Esophagus muscularis mucosa (tissue), 4 donors: ENCODE results near the gene NXPE3. TPM values are rescaled to one million over a fixed set of nuclear protein-coding genes. Genes with fewer than 3 reads are reported as not detected.

Source experiments
- DNase-seq: peaks from one replicate; pipeline ENCODE4 v3.0.0-alpha.2; 2017; ENCODE audit errors: extremely low spot score
- H3K27ac ChIP-seq, 4 donors: fragments of 200-600 bp; sonication (generic); replicated peaks in 1 of 4; 1 replicate in 3 of 4; 2 replicates in 1 of 4; pipeline ENCODE4 v1.5.1; 2016 to 2019; ENCODE audit warnings: mild to moderate bottlenecking in 1 of 4
- H3K27me3 ChIP-seq, 4 donors: fragments of 200-600 bp; sonication (generic); one replicate each; pipeline versions ENCODE4 v1.5.1 to v1.6.0; 2016 to 2019
- H3K36me3 ChIP-seq, 4 donors: fragments of 200-600 bp; sonication (generic); one replicate each; pipeline ENCODE4 v1.5.1; 2016 to 2019
- H3K4me1 ChIP-seq, 4 donors: fragments of 200-600 bp; sonication (generic); one replicate each; pipeline ENCODE4 v1.5.1; 2016 to 2019
- H3K4me3 ChIP-seq, 4 donors: fragments of 200-600 bp; sonication (generic); 1 replicate in 2 of 4; 2 replicates in 2 of 4; pipeline ENCODE4 v1.5.1; 2016 to 2019; ENCODE audit warnings: mild to moderate bottlenecking in 4 of 4, moderate library complexity in 1 of 4
- H3K9me3 ChIP-seq, 4 donors: fragments of 200-600 bp; sonication (generic); 1 replicate in 3 of 4; 2 replicates in 1 of 4; pipeline ENCODE4 v1.5.1; 2016 to 2019
- CTCF ChIP-seq, 3 experiments: fragments of 200-600 bp in 2 of 3; fragments of 450-650 bp in 1 of 3; sonication (generic) in 2 of 3; IDR thresholded peaks; one replicate each; pipeline ENCODE4 v1.5.1; 2017 to 2019; ENCODE audit warnings: antibody characterized with exemption in 3 of 3, mild to moderate bottlenecking in 2 of 3, moderate library complexity in 1 of 3
- EP300 ChIP-seq: sonication (generic); formaldehyde crosslinking; IDR thresholded peaks from one replicate; pipeline ENCODE4 v1.6.1; 2017; ENCODE audit warnings: antibody characterized with exemption
- POLR2A ChIP-seq: fragments of 450-650 bp; IDR thresholded peaks from one replicate; pipeline ENCODE4 v1.6.1; 2017; ENCODE audit warnings: antibody characterized with exemption, moderate library complexity, mild to moderate bottlenecking, low read depth
- POLR2AphosphoS5 ChIP-seq, 2 donors: sonication (generic); formaldehyde crosslinking; IDR thresholded peaks; one replicate each; pipeline ENCODE4 v1.6.1; 2017; ENCODE audit warnings: antibody characterized with exemption in 2 of 2
- WGBS: methylation state at CpG from one replicate; pipeline ENCODE4 v1.1.5; 2018; 5-methylcytosine and 5-hydroxymethylcytosine counted together
- intact Hi-C: fragments of 100-400 bp; cut with DNase I; formaldehyde crosslinking; loops from one replicate; pipeline ENCODE4 v1.15.1; 2023
- total RNA-seq, 4 donors: library from RNA; depleted of rRNA; stranded (reverse); fragments of >200 nt; gene quantifications; one replicate each; pipeline versions ENCODE4 v1.1.0 to v1.2.1, GENCODE V29; 2016

Gene NXPE3
- total RNA-seq, 4 donors from 2014 or later, result 12.4 to 19.5 (median 17.8) TPM

- peaks cover 0 to 2% (median under 1%) of the 10 kb centered on the region in 4 donors for H3K36me3 ChIP-seq
- TF ChIP-seq CTCF (IDR thresholded peaks at IDR 0.05) (no peak), POLR2AphosphoS5 (IDR thresholded peaks at IDR 0.05) (no peak), EP300 (no peak)
- no peak overlapping the region for H3K4me3 ChIP-seq
- H3K27ac ChIP-seq, result no peak overlapping the region
- H3K27me3 ChIP-seq, result no peaks in the 10 kb centered on the region
- WGBS, result 96% methylated on average over 2 of the region's 2 CpGs
- no peaks in the 10 kb centered on the region for H3K9me3 ChIP-seq
- no peak for DNase-seq
- H3K4me1 ChIP-seq, result peaks cover 5 to 21% (median 18%) of the 10 kb centered on the region in 4 donors
- intact Hi-C loops, result loop anchor here (5.0 to 10.0 kb wide), 2 partner anchors 34 to 288 kb away; no protein-coding TSS in a partner anchor
Measured at GRCh38 chr3:101846709-101847108, 67.7 kb downstream of the NXPE3 start.

- no peak for DNase-seq
- no peaks in the 10 kb centered on the region for H3K27me3 ChIP-seq
- H3K4me1 ChIP-seq, result peaks cover 5 to 27% (median 24%) of the 10 kb centered on the region in 4 donors
- no peaks in the 10 kb centered on the region for H3K9me3 ChIP-seq
- no peak overlapping the region for H3K4me3 ChIP-seq
- peak overlapping the region; percentile 98 to 99 (median 98) for H3K27ac ChIP-seq
- no peak for TF ChIP-seq POLR2AphosphoS5 (IDR thresholded peaks at IDR 0.05)
- TF ChIP-seq EP300, result no peak
- no peak for TF ChIP-seq POLR2A
- no peak for TF ChIP-seq CTCF (IDR thresholded peaks at IDR 0.05)
- intact Hi-C loops, result loop anchor here (5.0 to 10.0 kb wide), 2 partner anchors 35 to 287 kb away; no protein-coding TSS in a partner anchor
- WGBS, result 72% methylated on average over 3 of the region's 3 CpGs
- H3K36me3 ChIP-seq, result peaks cover 2 to 8% (median 5%) of the 10 kb centered on the region in 4 donors
Measured at GRCh38 chr3:101847328-101847727, 68.3 kb downstream of the NXPE3 start.

GRCh38 chr3:101848326-101848725, 69.3 kb downstream of the NXPE3 start:
- TF ChIP-seq EP300, result no peak
- TF ChIP-seq POLR2AphosphoS5 (IDR thresholded peaks at IDR 0.05), result no peak
- TF ChIP-seq POLR2A, result no peak
- intact Hi-C loops, result loop anchor here (5.0 to 10.0 kb wide), 2 partner anchors 36 to 286 kb away; no protein-coding TSS in a partner anchor

GRCh38 chr3:101848754-101849713, 70.0 kb downstream of the NXPE3 start, which contains the start of gene NFKBIZ:
Gene NFKBIZ, plus strand, starts transcription at chr3:101849514. Its CDS starts 115 bp downstream, at chr3:101849629.
- H3K9me3 ChIP-seq, result no peaks in the 10 kb centered on the region
- intact Hi-C loops, result loop anchor here (5.0 to 10.0 kb wide), 2 partner anchors 37 to 286 kb away; no protein-coding TSS in a partner anchor
- peaks cover 5 to 45% (median 41%) of the 10 kb centered on the region in 4 donors for H3K4me1 ChIP-seq
- DNase-seq, result peak; percentile 99
- TF ChIP-seq EP300, result peak; percentile 49
- TF ChIP-seq POLR2AphosphoS5 (IDR thresholded peaks at IDR 0.05), result peak; percentile 83 to 97
- no peak for TF ChIP-seq CTCF (IDR thresholded peaks at IDR 0.05)
- TF ChIP-seq POLR2A, result peak; percentile 95
- H3K27me3 ChIP-seq, result no peaks in the 10 kb centered on the region
- WGBS, result 3% methylated on average over 12 of the region's 95 CpGs
- peak within 1 kb of the TSS; percentile 98 to 99 (median 98) for H3K27ac ChIP-seq
- peak within 1 kb of the TSS; percentile 89 to 96 (median 94) for H3K4me3 ChIP-seq
- peaks cover 19 to 25% (median 22%) of the 10 kb centered on the region in 4 donors for H3K36me3 ChIP-seq

More at GRCh38 chr3:101848326-101848725, 69.3 kb downstream of the NXPE3 start:
- WGBS, result 29% methylated on average over 3 of the region's 3 CpGs
- H3K9me3 ChIP-seq, result no peaks in the 10 kb centered on the region
- no peaks in the 10 kb centered on the region for H3K27me3 ChIP-seq
- H3K4me1 ChIP-seq, result peaks cover 5 to 37% (median 34%) of the 10 kb centered on the region in 4 donors
- H3K36me3 ChIP-seq, result peaks cover 12 to 18% (median 15%) of the 10 kb centered on the region in 4 donors
- DNase-seq, result no peak
- H3K4me3 ChIP-seq, result peak overlapping the region; percentile 89 to 96 (median 94)
- H3K27ac ChIP-seq, result peak overlapping the region; percentile 98 to 99 (median 98)
